HG02943 (cell line): ENCODE measurements around the gene JMJD6.
"Not testable (repeated sequence)": the region's sequence is repeated elsewhere in the genome, so short reads cannot be mapped to it uniquely, and the experiment has no call there.

Source experiments
- ATAC-seq: cut with Tn5 transposase; IDR thresholded peaks from one replicate; pipeline ENCODE4 v1.9.1; 2021; ENCODE audit warnings: mild to moderate bottlenecking, low read depth, moderate library complexity; ENCODE audit not compliant: unreplicated experiment

The JMJD6 gene

GRCh38 chr17:76700617-76701470 lies 25.6 kb downstream of the JMJD6 start:
- ATAC-seq: no peak

- no peak for ATAC-seq
Measured at GRCh38 chr17:76700270-76700616, 26.2 kb downstream of the JMJD6 start.

- not testable (repeated sequence) for ATAC-seq
Measured at GRCh38 chr17:76698466-76698977, 27.9 kb downstream of the JMJD6 start.

GRCh38 chr17:76697702-76698465 lies 28.5 kb downstream of the JMJD6 start:
- no peak for ATAC-seq

- ATAC-seq: no peak
Measured at GRCh38 chr17:76696763-76697701, 29.4 kb downstream of the JMJD6 start.

- no peak for ATAC-seq
Measured at GRCh38 chr17:76695059-76695831, 31.2 kb downstream of the JMJD6 start.

GRCh38 chr17:76691379-76692191 lies 34.8 kb downstream of the JMJD6 start:
- no peak for ATAC-seq

- no peak for ATAC-seq
Measured at GRCh38 chr17:76690596-76691280, 35.7 kb downstream of the JMJD6 start.

- no peak for ATAC-seq
Measured at GRCh38 chr17:76689859-76690258, 36.5 kb downstream of the JMJD6 start.

- ATAC-seq: no peak
Measured at GRCh38 chr17:76688165-76688622, 38.2 kb downstream of the JMJD6 start.

- no peak for ATAC-seq
Measured at GRCh38 chr17:76687298-76688164, 38.9 kb downstream of the JMJD6 start.

- ATAC-seq: no peak
Measured at GRCh38 chr17:76686538-76687297, 39.7 kb downstream of the JMJD6 start.

GRCh38 chr17:76685846-76686245 lies 40.6 kb downstream of the JMJD6 start:
- ATAC-seq: no peak

GRCh38 chr17:76685366-76685765 lies 41.0 kb downstream of the JMJD6 start:
- ATAC-seq: no peak

- no peak for ATAC-seq
Measured at GRCh38 chr17:76684756-76685155, 41.6 kb downstream of the JMJD6 start.

GRCh38 chr17:76683921-76684745 lies 42.3 kb downstream of the JMJD6 start:
- ATAC-seq: no peak
